ENCODE results near the gene ZIC5.

GRCh38 chr13:99990126-99990977, 18.8 kb upstream of the ZIC5 start:
- TF ChIP-seq CTCF (IDR thresholded peaks at IDR 0.05) (no peak), POLR2A (IDR thresholded peaks at IDR 0.05) (no peak)

Measured in adrenal gland (tissue), 5 donors.